ENCODE data around the gene CCDC170.

The CCDC170 gene

GRCh38 chr6:151546941-151547659 lies 53.3 kb downstream of the CCDC170 start:
- no peak for DNase-seq (ENCODE audit: low spot score)

- DNase-seq (ENCODE audit: low spot score): no peak
Measured at GRCh38 chr6:151548201-151548600, 54.4 kb downstream of the CCDC170 start.

- DNase-seq (ENCODE audit: low spot score): no peak
Measured at GRCh38 chr6:151549790-151550189, 56.0 kb downstream of the CCDC170 start.

GRCh38 chr6:151550618-151551017 lies 56.8 kb downstream of the CCDC170 start:
- no peak for DNase-seq (ENCODE audit: low spot score)

- DNase-seq (ENCODE audit: low spot score): no peak
Measured at GRCh38 chr6:151551223-151551857, 57.5 kb downstream of the CCDC170 start.

- no peak for DNase-seq (ENCODE audit: low spot score)
Measured at GRCh38 chr6:151553416-151554165, 59.8 kb downstream of the CCDC170 start.

GRCh38 chr6:151561238-151561637 lies 67.4 kb downstream of the CCDC170 start:
- no peak for DNase-seq (ENCODE audit: low spot score)

- DNase-seq (ENCODE audit: low spot score): no peak
Measured at GRCh38 chr6:151564654-151565053, 70.8 kb downstream of the CCDC170 start.

GRCh38 chr6:151565940-151566339 lies 72.1 kb downstream of the CCDC170 start:
- no peak for DNase-seq (ENCODE audit: low spot score)

- no peak for DNase-seq (ENCODE audit: low spot score)
Measured at GRCh38 chr6:151566557-151566956, 72.7 kb downstream of the CCDC170 start.

- no peak for DNase-seq (ENCODE audit: low spot score)
Measured at GRCh38 chr6:151576633-151577032, 82.8 kb downstream of the CCDC170 start.

GRCh38 chr6:151577257-151577656 lies 83.4 kb downstream of the CCDC170 start:
- no peak for DNase-seq (ENCODE audit: low spot score)

- DNase-seq (ENCODE audit: low spot score): no peak
Measured at GRCh38 chr6:151585741-151586140, 91.9 kb downstream of the CCDC170 start.

- no peak for DNase-seq (ENCODE audit: low spot score)
Measured at GRCh38 chr6:151589667-151590066, 95.8 kb downstream of the CCDC170 start.

GRCh38 chr6:151590742-151591141 lies 96.9 kb downstream of the CCDC170 start:
- DNase-seq (ENCODE audit: low spot score): no peak

GRCh38 chr6:151592449-151593159 lies 98.8 kb downstream of the CCDC170 start:
- DNase-seq (ENCODE audit: low spot score): no peak

GRCh38 chr6:151609146-151609902 lies 115.5 kb downstream of the CCDC170 start:
- DNase-seq (ENCODE audit: low spot score): no peak

GRCh38 chr6:151610326-151610725 lies 116.5 kb downstream of the CCDC170 start:
- DNase-seq (ENCODE audit: low spot score): no peak

- DNase-seq (ENCODE audit: low spot score): no peak
Measured at GRCh38 chr6:151614630-151615029, 120.8 kb downstream of the CCDC170 start.

- DNase-seq (ENCODE audit: low spot score): no peak
Measured at GRCh38 chr6:151616091-151616513, 122.3 kb downstream of the CCDC170 start.

- no peak for DNase-seq (ENCODE audit: low spot score)
Measured at GRCh38 chr6:151616600-151616999, 122.8 kb downstream of the CCDC170 start.

- no peak for DNase-seq (ENCODE audit: low spot score)
Measured at GRCh38 chr6:151617539-151617938, 123.7 kb downstream of the CCDC170 start.
